Spleen (tissue), 11 donors: ENCODE measurements around the gene BPIFB3. TPM values are rescaled to one million over a fixed set of nuclear protein-coding genes. Genes with fewer than 3 reads are reported as not detected.

Source experiments
- DNase-seq: peaks from one replicate; pipeline ENCODE4 v3.0.0-alpha.2; 2020
- H3K27ac ChIP-seq, 8 donors: fragments of 200-600 bp; sonication (generic) in 7 of 8; 1 replicate in 4 of 8; 2 replicates in 4 of 8; pipeline versions ENCODE4 v1.5.0 to v1.8.0; 2016 to 2021; ENCODE audit warnings: inconsistent platforms in 4 of 8, mild to moderate bottlenecking in 4 of 8, moderate library complexity in 1 of 8
- H3K27me3 ChIP-seq, 7 donors: fragments of 200-600 bp; sonication (generic) in 6 of 7; replicated peaks in 1 of 7; 1 replicate in 4 of 7; 2 replicates in 3 of 7; pipeline versions ENCODE4 v1.5.0 to v1.8.0; 2016 to 2021; ENCODE audit warnings: inconsistent platforms in 3 of 7, mild to moderate bottlenecking in 1 of 7
- H3K36me3 ChIP-seq, 6 donors: fragments of 200-600 bp; sonication (generic) in 5 of 6; 1 replicate in 4 of 6; 2 replicates in 2 of 6; pipeline versions ENCODE4 v1.5.0 to v1.8.0; 2016 to 2021; ENCODE audit warnings: inconsistent platforms in 2 of 6
- H3K4me1 ChIP-seq, 6 donors: fragments of 200-600 bp; sonication (generic) in 5 of 6; 1 replicate in 3 of 6; 2 replicates in 3 of 6; pipeline versions ENCODE4 v1.5.0 to v1.8.0; 2016 to 2021; ENCODE audit warnings: inconsistent platforms in 3 of 6
- H3K4me3 ChIP-seq, 8 donors: fragments of 200-600 bp; sonication (generic) in 7 of 8; 1 replicate in 4 of 8; 2 replicates in 4 of 8; pipeline versions ENCODE4 v1.5.0 to v1.8.0; 2016 to 2021; ENCODE audit warnings: inconsistent platforms in 4 of 8, mild to moderate bottlenecking in 4 of 8, moderate library complexity in 2 of 8
- H3K9me3 ChIP-seq, 8 donors: fragments of 200-600 bp; sonication (generic) in 7 of 8; 1 replicate in 4 of 8; 2 replicates in 4 of 8; pipeline versions ENCODE4 v1.5.0 to v1.8.0; 2016 to 2021; ENCODE audit warnings: inconsistent platforms in 4 of 8
- POLR2A ChIP-seq, 3 donors: fragments of 450-650 bp; IDR thresholded peaks; one replicate each; pipeline ENCODE4 v1.5.1; 2017; ENCODE audit warnings: antibody characterized with exemption in 3 of 3, mild to moderate bottlenecking in 1 of 3
- POLR2AphosphoS5 ChIP-seq, 3 donors: sonication (generic); formaldehyde crosslinking; IDR thresholded peaks; one replicate each; pipeline ENCODE4 v1.5.1; 2017; ENCODE audit warnings: antibody characterized with exemption in 3 of 3
- WGBS, 5 donors: extraction: QIAGEN DNeasy Blood & Tissue Kit in 3 of 5; methylation state at CpG; one replicate each; pipeline versions ENCODE4 v1.1.5 to v1.1.7; 2013 to 2018; 5-methylcytosine and 5-hydroxymethylcytosine counted together
- intact Hi-C: fragments of 100-400 bp; cut with DNase I; formaldehyde crosslinking; loops from one replicate; pipeline ENCODE4 v1.15.0; 2023; ENCODE audit warnings: low total_unique reads
- polyA plus RNA-seq, 3 donors: library from polyadenylated mRNA; stranded (reverse); fragments of 200-250 nt; gene quantifications; one replicate each; pipeline ENCODE4 v1.2.1, GENCODE V29; 2013
- total RNA-seq, 7 donors: library from RNA; depleted of rRNA in 3 of 7; stranded (reverse); fragments of >200 nt in 3 of 7; fragmentation: NEBNext Ultra II Directional in 4 of 7; extraction: Animal tissue kit (Norgen Biotek cat#: 25700) in 4 of 7; gene quantifications; one replicate each; pipeline versions ENCODE4 v1.1.0 to v1.2.1, GENCODE V29; 2016 to 2021
- TF ChIP-seq, protein P1 (sequence below), 11 experiments: fragments of 200-600 bp in 7 of 11; fragments of 450-650 bp in 4 of 11; sonication (generic) in 4 of 11; IDR thresholded peaks in 8 of 11; conservative IDR thresholded peaks in 3 of 11; 1 replicate in 7 of 11; 2 replicates in 4 of 11; pipeline versions ENCODE4 v1.4.0 to v1.8.0; 2016 to 2021; ENCODE audit warnings: antibody characterized with exemption in 11 of 11, inconsistent platforms in 4 of 11, mild to moderate bottlenecking in 1 of 11
- donor health status: healthy with polysubstance abuse.
- donor health status: DM: no; HTN: no; CAD: no; lungs with moderate emphysema.
- donor health status: DM: no; HTN: no; CAD: no.
- donor health status: Bipolar disorder and iron deficiency.
- donor health status: healthy.
- donor health status: DM: no; HTN: no; CAD: no.
- donor health status: DM: yes; HTN: yes; CAD: no.

The BPIFB3 gene
- total and polyA plus RNA-seq, 10 donors = not detected

DNA sequence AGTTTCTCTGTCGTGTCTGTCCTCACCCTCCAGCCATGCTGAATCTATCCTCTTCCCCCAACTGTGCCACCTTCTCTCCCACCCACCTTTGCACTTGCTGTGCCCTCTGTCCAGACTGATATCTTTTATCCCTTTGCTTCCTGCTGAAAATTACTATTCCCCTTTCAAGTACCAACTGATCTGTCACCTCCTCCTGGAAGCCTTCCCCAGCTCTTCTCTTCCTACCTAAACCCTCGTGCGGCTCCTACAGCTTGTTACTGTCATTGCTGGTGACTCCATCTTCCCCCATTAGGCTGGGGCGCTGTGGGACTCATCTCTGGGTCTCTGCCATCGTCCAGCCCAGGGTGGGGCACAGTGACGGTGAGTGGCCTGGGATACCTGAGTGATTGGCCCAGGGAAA, 21.1 kb upstream of the BPIFB3 start:
- Histone ChIP-seq H3K36me3 (no peaks in the 10 kb centered on the region), H3K9me3 (peaks cover 0 to 11% (median 0%) of the 10 kb centered on the region in 8 donors), H3K27ac (no peak overlapping the region), H3K4me1 (no peaks in the 10 kb centered on the region), H3K27me3 (peaks cover 0 to 8% (median 0%) of the 10 kb centered on the region in 7 donors), H3K4me3 (no peak overlapping the region)
- no peak for DNase-seq
- WGBS, 5 donors = 72 to 89% (median 82%) methylated on average over 6 of the region's 6 CpGs
- intact Hi-C loops = no loop called here
- TF ChIP-seq POLR2A (IDR thresholded peaks at IDR 0.05) = no peak
- no peak for TF ChIP-seq POLR2AphosphoS5 (IDR thresholded peaks at IDR 0.05)
- TF ChIP-seq, protein P1, sequence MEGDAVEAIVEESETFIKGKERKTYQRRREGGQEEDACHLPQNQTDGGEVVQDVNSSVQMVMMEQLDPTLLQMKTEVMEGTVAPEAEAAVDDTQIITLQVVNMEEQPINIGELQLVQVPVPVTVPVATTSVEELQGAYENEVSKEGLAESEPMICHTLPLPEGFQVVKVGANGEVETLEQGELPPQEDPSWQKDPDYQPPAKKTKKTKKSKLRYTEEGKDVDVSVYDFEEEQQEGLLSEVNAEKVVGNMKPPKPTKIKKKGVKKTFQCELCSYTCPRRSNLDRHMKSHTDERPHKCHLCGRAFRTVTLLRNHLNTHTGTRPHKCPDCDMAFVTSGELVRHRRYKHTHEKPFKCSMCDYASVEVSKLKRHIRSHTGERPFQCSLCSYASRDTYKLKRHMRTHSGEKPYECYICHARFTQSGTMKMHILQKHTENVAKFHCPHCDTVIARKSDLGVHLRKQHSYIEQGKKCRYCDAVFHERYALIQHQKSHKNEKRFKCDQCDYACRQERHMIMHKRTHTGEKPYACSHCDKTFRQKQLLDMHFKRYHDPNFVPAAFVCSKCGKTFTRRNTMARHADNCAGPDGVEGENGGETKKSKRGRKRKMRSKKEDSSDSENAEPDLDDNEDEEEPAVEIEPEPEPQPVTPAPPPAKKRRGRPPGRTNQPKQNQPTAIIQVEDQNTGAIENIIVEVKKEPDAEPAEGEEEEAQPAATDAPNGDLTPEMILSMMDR (IDR thresholded peaks at IDR 0.05 in 8 of 11, conservative IDR thresholded peaks at IDR 0.05 in 3 of 11) = no peak

DNA sequence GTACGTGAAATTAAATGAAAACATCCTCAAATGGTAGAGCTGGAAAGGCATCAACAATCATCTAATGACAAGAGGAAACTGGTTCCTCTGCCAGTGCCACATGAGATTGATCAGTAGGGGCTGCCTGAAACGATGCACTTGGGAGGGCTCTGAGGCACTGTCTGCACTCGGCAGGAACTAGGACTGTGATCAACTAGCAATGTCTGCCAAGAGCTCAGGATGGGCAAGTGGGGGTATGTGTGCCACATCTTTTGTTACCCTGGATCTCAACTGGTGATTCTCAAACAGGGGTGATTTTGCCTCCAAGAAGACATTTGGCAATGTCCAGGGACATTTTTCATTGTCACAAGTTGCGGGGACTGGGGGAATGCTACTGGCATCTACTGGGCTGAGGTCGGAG, 20.3 kb upstream of the BPIFB3 start:
- H3K27ac ChIP-seq = no peak overlapping the region
- no peak overlapping the region for H3K4me3 ChIP-seq
- peaks cover 0 to under 1% (median 0%) of the 10 kb centered on the region in 7 donors for H3K27me3 ChIP-seq
- intact Hi-C loops = no loop called here
- no peaks in the 10 kb centered on the region for H3K4me1 ChIP-seq
- WGBS, 5 donors = 62 to 78% (median 75%) methylated on average over 5 of the region's 5 CpGs
- no peak for DNase-seq
- no peaks in the 10 kb centered on the region for H3K36me3 ChIP-seq
- peaks cover 0 to 11% (median 0%) of the 10 kb centered on the region in 8 donors for H3K9me3 ChIP-seq
- TF ChIP-seq, protein P1 (IDR thresholded peaks at IDR 0.05 in 8 of 11, conservative IDR thresholded peaks at IDR 0.05 in 3 of 11) = no peak
- TF ChIP-seq POLR2AphosphoS5 (IDR thresholded peaks at IDR 0.05) (no peak), POLR2A (IDR thresholded peaks at IDR 0.05) (no peak)

DNA sequence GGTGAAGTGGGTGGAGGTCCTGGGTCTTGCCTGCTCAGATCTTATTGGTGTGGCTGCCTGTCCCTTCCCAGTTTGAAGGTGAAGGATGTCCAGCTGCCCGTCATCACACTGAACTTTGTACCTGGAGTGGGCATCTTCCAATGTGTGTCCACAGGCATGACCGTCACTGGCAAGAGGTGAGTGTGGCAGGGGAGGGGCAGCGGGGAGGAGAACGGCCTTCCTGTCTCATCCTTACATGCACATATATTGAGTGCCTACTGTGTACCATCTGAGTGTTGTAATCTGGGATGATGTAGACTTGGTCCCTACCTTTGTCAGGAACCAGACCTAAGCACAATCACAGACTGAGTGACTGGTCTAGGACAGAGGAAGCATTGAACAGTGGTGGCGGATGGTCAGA, 19.6 kb upstream of the BPIFB3 start:
- intact Hi-C loops = no loop called here
- 70 to 95% (median 86%) methylated on average over 5 of the region's 5 CpGs for WGBS, 5 donors
- TF ChIP-seq, protein P1 (IDR thresholded peaks at IDR 0.05 in 8 of 11, conservative IDR thresholded peaks at IDR 0.05 in 3 of 11) = no peak
- no peak for TF ChIP-seq POLR2A (IDR thresholded peaks at IDR 0.05)
- TF ChIP-seq POLR2AphosphoS5 (IDR thresholded peaks at IDR 0.05) = no peak
- Histone ChIP-seq H3K4me1 (no peaks in the 10 kb centered on the region), H3K36me3 (no peaks in the 10 kb centered on the region), H3K4me3 (no peak overlapping the region), H3K27me3 (no peaks in the 10 kb centered on the region), H3K9me3 (peaks cover 0 to 11% (median 0%) of the 10 kb centered on the region in 8 donors), H3K27ac (no peak overlapping the region)
- no peak for DNase-seq

DNA sequence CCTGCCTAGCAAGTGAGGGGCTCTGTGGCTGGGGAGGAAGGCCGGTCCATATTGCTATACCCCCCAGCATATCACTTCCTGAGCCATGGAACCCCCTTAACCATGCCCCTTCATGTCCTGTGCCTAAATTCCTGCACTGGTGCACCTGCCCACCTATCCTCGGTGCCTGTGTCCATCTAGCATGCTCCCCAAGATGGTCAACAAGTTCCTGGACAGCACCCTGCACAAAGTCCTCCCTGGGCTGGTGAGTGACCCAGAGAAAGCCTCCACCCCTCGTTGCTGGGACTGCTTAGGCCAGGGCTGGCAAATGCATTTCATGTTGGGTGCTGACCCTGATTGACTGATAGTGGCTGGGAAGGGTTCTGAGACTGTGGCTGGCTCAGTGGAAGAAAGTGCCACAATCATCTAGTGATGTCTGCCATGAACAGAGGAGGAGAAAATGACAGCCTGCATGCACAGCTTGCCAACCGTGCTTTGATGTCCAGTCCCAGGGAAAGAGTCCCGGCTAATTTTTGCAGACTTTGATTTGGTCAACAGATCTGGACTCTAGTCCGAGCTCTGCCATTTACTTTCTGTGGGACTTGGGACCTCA, 18.7 kb upstream of the BPIFB3 start:
- no peak for TF ChIP-seq POLR2AphosphoS5 (IDR thresholded peaks at IDR 0.05)
- TF ChIP-seq POLR2A (IDR thresholded peaks at IDR 0.05) = no peak
- TF ChIP-seq, protein P1 (IDR thresholded peaks at IDR 0.05 in 8 of 11, conservative IDR thresholded peaks at IDR 0.05 in 3 of 11) = no peak
- no peaks in the 10 kb centered on the region for H3K27me3 ChIP-seq
- intact Hi-C loops = no loop called here
- no peak for DNase-seq
- no peaks in the 10 kb centered on the region for H3K36me3 ChIP-seq
- no peak overlapping the region for H3K27ac ChIP-seq
- no peak overlapping the region for H3K4me3 ChIP-seq
- H3K9me3 ChIP-seq = peaks cover 0 to 11% (median 0%) of the 10 kb centered on the region in 8 donors
- H3K4me1 ChIP-seq = no peaks in the 10 kb centered on the region
- 75 to 85% (median 81%) methylated on average over 5 to 6 of the region's 6 CpGs for WGBS, 5 donors
